ENCODE results near the gene MAN1A1.

GRCh38 chr6:119311514-119312142 is 37.9 kb downstream of the MAN1A1 start:
- TF ChIP-seq CTCF (IDR thresholded peaks at IDR 0.05; ENCODE audit: insufficient read depth, low read length, poor library complexity, severe bottlenecking): no peak
- no peak for TF ChIP-seq EZH2phosphoT487 (conservative IDR thresholded peaks at IDR 0.05; ENCODE audit: low read length)

Measured in SU-DHL-6 (cell line).